NCI-H1105 treated with DMSO at 0.1 percent for 48 hours (cell line): ENCODE measurements around the gene RELCH.

Experiments used
- DNase-seq: peaks from one replicate; lab custom pipeline; 2025; lab: John Stamatoyannopoulos, UW

RELCH gene

DNA sequence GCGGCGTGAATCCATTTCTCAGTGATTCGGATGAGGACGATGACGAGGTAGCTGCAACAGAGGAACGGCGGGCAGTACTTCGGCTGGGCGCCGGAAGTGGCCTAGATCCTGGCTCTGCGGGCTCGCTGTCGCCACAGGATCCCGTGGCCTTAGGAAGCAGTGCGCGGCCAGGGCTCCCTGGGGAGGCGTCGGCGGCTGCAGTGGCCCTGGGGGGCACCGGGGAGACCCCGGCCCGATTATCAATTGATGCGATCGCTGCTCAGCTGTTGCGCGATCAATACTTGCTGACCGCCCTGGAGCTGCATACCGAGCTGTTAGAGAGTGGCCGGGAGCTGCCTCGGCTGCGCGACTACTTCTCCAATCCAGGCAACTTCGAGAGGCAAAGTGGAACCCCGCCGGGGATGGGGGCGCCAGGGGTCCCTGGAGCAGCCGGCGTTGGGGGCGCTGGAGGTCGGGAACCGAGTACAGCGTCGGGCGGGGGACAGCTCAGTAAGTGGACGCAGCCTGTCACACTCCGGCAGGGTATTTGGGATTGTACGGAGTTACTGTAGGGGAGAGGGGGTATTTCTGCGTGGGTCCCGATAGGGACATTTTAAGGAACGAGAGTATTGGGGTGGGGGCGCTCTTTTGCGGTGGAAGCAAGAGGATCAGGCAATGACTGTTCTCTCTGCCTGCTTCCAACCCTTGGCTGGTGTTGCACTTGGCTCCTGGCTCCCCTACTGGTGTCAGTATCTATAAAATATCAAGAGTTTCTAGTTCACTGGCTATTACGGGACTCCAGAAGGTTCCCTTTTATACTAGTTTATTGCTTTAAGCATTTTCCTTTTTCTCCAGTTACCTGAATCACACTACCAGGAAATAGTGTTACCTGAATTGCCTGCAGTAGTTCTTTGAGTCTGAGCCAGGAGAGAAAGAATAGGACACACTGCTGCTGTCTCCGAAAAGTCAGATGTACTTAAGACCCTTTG, 772 bp downstream of the RELCH start:
- DNase-seq = peak; percentile 20

DNA sequence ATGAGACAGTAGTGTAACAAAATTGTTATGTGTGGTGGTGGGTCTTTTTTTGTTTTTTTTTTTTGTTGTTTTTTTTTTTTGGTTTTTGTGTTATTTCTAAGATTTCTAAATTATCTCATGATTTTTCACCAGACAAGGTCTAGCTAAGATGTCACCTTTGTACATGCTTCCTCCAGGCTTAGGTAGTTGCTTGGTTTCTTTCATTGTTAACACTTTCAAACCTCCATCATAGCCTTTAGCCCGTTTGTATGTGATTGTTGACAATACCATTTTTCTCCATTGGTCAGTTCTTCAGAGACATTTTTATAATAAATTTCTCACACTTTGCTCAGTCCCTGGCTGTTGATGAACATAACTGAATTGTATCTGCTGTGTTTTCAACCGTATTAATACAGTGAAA, 2.2 kb downstream of the RELCH start:
- DNase-seq = no peak

DNA sequence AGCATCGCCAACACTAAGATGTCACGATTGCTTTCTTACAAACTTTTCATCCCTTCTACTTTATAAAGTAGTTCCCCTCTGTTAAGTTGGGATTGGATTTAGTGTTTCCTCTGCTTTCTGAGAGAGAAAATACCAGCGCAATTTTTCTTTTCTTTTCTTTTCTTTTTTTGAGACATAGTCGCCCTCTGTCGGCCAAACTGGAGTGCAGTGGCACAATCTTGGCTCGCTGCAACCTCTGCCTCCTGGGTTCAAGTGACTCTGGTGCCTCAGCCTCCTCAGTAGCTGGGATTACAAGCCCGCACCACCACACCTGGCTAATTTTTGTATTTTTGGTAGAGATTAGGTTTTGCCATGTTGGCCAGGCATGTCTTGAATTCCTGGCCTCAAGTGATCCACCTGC, 9.0 kb downstream of the RELCH start:
- DNase-seq = no peak

DNA sequence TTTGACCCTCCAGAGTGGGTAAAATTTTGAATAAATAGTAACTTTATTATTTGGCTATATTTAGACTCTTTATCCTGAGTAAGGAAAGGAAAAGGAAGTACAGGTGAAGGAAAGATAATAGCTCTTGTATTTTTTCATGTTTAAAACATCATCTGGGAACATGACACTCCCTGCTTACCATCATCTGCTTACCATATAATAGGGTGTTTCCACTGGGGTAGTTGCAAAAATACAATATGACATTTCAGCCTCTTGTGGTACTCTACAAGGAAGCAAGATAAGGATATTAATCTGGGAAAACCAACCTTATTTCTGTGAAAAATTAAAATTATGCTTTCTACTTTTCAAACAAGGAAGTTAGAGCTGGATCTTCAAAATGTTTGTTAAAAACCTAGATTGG, 9.9 kb downstream of the RELCH start:
- no peak for DNase-seq

DNA sequence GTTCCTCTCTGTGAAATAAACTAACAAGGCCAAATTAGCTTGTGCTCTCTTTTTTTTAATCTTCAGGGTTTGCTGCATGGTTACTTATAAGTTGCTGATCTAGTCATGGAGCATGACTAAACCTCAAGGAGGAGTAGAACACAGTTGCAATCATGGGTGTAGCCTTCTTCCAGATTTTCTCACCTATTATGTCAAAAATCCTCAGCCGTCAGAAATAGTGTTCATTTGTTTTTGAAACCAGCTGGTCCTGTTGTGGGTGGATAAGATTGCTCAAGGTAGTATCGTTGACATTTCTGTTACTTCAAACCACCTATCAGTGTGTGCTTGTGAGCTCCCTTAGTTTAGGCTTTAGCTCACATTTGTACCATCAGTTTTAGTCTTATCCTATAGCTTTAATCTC, 11.2 kb downstream of the RELCH start:
- DNase-seq = no peak

DNA sequence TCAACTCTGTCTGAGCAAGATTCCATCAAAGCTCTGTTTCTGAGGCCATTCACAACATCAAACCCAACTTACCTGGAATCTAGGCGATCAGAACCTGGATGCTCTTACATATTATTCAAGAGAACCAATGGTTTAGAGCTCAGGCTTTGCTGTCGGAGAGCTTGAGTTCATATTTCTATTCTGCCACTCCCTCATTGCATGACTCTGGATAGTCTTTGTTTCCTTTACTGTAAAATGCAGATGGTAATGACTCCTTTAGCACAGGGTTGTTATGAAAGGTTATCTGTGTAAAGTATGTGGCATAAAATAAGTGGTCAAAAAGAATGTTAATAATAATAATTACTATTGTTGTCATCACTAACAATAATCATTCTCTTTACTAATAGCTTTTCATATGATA, 12.6 kb downstream of the RELCH start:
- no peak for DNase-seq

DNA sequence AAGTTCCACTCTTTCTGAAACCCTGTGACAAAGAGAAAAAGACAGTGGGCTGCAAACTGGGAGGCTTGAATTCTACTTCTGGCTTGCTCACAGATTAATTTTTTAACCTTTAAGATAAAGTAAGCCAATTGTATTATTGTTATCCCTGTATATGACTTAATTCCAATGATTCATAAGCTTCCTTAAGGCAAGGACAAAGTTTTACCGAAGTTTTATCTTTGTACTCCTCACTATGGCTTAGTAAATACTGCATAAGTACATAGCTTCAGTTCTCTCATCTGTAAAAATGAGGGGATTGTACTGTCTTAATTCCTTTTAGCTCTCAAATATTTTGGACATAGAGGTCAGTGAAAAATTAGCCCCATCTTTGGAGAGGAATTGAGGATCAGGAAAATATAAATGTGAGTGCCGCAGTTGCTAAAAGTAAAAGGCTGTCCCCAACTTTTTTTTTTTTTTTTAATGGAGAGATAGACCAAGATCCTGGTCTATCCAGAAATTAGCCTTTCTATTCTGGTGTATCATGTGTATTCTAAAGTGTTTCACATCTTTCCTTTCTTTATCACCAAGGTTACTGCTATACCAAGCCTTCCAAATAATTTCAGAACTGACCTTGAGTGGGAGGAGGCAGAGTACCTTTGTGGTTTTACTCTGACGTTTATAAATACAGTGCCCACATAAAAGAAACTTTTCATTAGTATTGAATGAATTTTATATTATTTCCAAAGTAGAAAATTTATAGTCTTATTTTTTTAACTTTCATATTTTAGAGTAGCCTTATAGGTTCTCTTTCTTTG, 13.3 kb downstream of the RELCH start:
- DNase-seq = no peak

DNA sequence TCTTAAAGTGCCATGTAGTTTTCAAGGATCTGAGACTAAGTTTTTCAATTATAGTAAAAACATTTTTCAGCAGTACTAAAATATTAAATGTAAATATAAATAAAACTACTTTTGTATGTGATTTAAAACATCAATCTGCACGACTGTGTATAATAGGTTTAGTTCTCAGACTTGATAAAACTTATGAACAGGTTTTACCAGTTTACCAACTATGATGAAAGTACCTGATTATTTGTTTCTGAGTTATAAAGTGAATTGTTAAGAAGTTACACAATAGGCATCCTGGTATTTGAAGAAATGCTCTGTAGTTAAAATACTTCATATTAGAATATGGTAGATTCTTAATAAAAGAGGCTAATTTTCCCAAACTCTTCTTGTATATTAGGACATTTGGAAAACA, 14.8 kb downstream of the RELCH start:
- DNase-seq = no peak

DNA sequence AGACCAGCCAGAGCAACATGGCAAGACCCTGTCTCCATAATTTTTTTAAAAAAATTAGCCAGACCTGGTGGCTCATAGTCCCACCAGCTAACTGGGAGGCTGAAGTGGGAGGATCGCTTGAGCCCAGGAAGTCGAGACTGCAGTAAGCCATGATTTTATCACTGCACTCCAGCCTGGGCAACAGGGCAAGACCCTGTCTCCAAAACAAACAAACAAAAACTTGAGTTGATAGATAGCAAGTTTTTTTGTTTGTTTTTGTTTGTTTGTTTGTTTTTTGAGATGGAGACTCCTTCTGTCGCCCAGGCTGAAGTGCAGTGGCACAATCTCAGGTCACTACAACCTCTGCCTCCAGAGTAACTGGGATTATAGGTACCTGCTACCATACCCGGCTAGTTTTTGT, 18.8 kb downstream of the RELCH start:
- DNase-seq = no peak

DNA sequence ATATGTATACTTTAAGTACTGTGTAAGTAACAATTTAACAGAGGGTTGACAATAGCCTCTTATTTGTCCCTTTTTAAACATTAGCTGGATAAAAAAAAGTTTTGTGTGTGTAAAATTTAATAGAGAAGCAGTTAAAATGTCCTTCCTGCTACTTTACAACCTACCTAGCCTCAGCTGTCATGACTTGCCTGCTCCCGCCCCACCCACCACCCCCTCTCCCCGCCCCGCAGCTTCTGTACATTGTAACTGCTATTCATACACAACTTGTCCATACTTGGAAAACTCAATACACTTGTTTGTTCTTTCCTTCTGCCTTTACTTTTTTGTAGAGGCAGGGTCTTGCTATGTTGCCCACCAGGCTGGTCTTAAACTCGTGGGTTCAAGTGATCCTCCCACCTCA, 19.5 kb downstream of the RELCH start:
- no peak for DNase-seq

DNA sequence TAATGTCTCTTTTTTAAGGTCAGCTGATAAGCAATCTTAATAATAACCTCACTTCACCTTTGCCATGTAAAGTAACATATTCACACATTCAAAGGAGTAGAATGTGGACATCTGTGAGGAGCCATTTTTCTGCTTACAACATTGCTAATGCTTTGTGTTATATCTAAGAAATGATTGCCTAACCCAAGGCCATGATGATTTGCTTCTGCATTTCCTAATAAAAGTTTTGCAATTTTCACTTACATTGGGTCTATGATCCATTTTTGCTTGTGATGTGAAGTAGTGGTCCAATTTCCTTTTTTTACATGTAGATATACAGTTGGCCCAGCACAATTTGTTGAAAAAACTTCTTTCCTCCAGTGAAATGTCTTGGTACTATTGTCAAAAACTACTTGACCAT, 22.0 kb downstream of the RELCH start:
- no peak for DNase-seq

DNA sequence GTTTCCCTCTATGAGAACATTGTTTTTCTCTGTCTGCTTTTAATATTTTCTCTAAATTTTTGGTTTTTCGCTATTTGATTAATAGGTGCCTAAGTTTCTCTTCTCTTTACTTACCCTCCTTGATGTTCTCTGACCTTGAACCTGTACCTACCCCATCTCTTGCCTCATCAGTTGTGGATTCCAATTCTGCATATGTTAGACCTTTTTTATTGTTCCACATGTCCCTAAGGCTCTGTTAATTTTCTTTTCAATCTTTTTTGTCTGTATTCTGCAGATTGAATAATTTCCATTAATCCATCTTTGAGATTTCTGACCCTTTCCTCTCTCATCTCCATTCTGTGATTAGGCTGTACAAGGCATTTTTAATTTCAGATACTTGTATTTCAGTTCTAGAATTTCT, 23.1 kb downstream of the RELCH start:
- no peak for DNase-seq

DNA sequence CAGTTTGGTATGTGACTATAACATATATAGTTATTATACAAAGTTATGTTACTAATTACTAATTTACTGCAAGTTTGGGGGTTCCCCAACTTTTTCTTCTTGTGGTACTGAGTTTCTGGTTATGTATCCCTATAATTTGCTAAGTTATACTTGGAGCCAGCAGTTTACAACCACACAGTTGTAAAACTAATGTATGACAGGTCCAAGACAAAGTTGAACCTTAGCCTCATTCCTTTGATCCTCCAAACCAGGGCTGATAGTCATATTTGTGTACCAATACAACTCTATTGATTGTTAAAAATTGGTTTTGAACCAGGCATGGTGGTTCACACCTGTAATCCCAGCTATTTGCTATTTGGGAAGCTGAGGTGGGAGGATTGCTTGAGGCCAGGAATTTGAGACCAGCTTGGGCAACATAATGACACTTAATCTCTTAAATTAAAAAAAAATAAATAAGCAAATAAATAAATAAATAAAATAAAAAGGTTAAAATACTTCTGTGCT, 24.3 kb downstream of the RELCH start:
- no peak for DNase-seq

DNA sequence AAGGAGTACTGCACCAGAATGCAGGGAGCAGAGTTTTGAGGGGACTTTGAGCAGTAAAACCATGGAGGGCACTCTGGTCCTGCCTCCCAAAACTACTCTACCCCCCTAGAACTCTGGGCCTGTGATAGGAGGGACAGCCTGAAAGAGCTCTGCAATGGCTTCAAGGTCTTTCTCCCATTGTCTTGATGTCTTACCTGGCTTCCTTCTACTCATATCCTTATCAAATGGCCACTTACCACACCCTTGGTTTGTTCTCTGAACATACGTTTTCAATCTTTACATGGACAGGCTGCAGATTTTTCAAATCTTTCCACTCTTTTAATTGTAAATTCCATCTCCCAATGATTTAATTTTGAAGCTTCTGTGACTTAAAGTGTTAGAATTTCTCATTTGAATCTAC, 27.7 kb downstream of the RELCH start:
- no peak for DNase-seq

DNA sequence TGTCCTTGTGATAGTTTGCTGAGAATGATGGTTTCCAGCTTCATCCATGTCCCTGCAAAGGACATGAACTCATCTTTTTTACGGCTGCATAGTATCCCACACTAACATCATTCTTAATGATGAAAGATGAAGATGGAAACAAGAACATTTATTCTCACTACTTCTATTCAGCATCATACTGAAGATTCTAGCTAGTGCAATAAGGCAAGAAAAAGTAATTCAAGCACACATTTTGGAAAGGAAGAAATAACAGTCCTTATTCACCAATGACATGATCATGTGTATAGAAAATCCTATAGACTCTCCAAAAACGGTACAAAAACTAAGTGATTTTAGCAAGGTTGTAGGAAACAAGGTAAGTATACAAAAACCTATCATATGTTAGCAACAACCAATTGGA, 37.2 kb downstream of the RELCH start:
- DNase-seq = no peak

DNA sequence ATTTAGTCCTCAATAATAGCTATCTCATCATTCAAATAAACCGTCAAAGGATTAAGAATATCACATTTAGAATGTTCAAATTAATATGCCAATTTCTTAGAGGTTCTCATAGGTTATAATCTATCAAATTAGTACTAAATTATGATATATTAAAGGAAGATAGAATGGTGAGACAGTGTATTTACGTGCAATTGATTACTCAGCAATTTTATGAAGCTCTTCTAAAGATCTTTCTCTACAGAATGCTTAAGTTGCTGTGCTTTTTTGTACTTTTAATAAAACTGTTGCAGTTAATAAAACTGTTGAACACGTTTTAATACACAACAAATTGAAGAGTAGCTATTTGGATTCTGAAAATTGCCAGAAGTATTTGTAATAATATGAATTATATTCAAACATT, 39.0 kb downstream of the RELCH start:
- no peak for DNase-seq

DNA sequence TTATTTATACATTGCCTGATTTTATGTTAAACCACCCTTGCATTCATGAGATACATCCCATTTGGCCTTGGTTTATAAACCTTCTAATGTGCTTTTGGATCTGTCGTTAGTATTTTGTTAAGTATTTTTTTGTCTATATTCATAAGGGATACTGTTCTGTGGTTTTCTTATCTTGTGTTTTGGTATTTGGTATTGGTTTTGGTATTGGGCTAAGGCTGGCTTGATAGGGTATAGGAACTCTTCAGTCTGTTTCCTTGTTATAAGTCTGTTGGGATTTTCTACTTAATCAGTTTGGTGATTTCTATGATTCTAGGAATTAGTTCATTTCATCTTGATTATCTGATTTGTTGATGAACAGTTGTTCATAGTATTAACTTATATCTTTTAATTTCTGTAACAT, 49.2 kb downstream of the RELCH start:
- DNase-seq = no peak

DNA sequence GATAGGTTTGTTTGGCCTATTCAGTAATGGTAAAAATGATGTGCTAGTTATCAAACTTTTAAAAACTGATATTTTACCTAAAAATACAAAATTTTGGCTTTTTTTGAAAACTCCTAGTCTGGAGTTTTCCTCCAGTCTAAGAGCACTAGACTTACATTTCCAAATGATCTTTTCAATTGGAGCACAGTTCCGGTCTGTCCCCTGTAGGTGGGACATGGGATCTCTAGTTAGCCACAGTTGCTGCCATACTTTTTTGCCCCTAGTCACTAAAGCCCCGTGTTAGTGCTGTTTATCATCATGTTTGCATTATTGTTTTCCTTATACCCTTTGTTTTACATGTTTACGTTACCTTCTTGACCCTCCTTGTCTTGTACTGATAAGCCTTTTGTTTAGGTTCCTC, 52.4 kb downstream of the RELCH start:
- no peak for DNase-seq

DNA sequence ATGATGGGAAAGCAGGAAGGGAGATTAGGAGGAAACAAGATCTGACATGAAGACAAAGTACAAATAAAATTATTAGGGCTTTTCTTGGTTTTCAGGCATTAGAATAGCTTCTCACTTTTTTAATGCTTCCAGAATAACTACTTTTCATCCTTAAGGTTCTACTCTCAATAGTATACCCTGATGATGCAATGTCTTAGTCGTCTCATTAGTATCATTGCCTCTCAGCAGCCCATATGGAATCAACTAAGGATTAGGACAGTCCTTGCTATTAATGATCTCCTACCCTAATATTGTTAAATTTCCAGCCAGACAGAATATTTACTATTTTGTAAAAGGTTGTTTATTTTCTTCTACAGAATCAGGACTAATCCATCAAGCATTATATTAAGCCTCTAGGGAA, 55.9 kb downstream of the RELCH start:
- DNase-seq = no peak

DNA sequence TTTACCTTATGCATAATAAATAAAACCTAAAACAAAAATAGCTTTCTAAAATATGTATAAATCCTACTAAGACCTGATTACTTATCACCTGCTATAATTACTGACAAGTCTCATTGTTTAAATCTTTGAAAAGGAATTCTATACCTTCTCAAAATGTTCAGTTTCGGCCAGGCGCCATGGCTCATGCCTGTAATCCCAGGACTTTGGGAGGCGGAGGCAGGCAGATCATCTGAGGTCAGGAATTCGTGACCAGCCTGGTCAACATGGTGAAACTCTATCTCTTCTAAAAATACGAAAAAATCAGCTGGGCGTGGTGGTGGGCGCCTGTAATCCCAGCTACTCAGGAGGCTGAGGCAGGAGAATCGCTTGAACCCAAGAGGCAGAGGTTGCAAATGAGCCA, 58.1 kb downstream of the RELCH start:
- no peak for DNase-seq

DNA sequence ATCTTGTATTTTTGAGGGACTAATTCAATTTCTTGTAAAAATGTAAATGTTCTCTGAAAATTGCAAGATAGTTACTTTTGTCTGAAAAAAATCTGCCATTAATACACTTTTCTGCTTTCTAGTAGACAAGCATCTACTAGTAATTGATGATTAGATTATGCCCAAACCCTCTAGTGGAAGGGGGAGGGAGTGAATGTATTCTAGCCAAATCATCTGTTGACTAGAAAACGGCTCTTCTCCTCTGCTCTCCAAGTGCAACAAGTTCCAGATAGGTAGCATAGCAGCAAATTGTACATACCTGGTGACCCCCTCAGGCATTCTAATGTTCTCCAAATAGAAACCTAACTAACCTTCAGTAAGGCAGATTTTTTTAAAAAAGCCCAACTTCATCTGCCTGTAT, 58.6 kb downstream of the RELCH start:
- DNase-seq = no peak

DNA sequence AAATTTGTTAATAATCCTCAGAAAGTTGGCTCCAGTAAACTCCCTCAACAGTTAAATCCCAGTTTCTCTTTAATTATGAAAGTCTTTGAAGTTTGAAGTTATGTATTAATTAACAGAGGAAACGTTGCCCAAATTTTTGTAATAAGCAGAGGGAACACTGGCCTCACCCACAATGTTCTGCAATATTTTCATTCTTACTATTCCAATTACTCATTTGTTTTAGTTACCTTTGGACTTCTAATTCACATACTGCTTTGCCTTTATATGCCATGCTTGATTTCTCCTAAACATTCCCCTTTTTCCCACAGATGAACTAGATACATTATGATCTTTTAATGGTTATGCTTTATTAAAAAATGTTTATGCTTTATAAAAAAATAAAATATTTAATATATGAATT, 61.3 kb downstream of the RELCH start:
- DNase-seq = no peak

DNA sequence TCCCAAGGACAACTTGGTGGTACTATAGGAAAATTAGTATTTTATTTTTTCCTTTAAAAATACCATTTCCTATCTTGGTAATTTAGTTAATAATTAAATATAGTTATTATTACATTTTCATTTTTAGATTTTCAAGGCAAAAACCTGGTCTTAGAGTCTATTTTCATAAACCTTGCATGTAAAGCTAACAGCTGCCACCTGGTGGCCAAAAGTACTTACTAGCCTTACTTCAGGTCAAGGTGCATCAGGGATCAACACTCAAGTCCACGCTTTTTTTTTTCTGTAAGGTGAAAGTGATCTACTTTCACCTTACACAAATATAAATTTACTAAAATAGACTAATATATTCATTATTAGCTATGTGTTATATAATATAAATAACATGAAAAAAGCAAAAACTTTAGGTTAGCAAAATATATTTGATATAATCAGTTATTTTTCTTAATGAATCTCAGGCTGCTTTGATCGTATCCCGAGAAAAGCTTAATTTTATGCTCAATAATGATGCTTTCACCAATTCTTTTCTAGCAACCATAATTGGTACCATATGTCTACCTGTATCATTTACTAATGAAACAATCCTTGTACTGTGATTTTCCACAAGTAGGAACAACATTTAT, 62.5 kb downstream of the RELCH start:
- DNase-seq = peak; percentile 80
